ENCODE data around the gene IL22RA1.

IL22RA1 gene

DNA sequence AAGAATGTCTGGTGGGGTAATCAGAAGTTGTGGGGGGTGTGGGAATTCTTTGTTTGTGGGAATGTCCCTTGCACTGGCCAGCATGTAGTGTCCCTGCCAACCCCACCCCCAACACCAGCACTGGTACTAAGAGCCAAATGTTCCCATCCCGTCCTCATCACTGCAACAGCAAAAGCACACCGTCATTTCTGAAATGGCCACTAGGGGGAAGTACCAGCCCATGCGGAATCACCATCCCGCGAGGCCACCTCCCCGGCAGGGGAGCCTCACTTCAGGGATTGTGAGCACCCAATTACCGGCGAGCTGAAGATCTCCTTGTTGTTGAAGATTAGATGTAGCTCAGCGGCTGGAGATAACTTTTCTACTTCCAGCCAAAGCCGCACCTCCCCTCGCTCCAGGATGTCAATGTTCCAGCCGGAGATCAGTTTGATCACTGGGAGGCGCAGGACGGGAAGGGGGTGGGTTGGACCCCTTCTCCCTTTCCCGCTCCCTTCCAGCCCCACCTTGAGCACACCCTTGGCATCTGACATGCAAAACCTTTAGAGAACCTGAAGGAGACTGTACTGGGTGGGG lies 72.0 kb downstream of the IL22RA1 start:
- peak; percentile 70 for DNase-seq

GRCh38 chr1:24069817-24070216 lies 73.1 kb downstream of the IL22RA1 start:
- DNase-seq: no peak
